ES-I3 (cell line): ENCODE results near the gene LPAR3.

Experiments
- H3K36me3 ChIP-seq: 2 replicates; pipeline ENCODE4 v1.6.1; 2013; ENCODE audit warnings: mild to moderate bottlenecking, low read length, control low read depth, moderate library complexity; ENCODE audit not compliant: insufficient read depth
- H3K4me1 ChIP-seq: 2 replicates; pipeline ENCODE4 v1.6.1; 2013; ENCODE audit warnings: mild to moderate bottlenecking, control low read depth, low read length; ENCODE audit not compliant: insufficient read depth
- H3K9ac ChIP-seq: 2 replicates; pipeline ENCODE4 v1.6.1; 2013; ENCODE audit warnings: low read depth, mild to moderate bottlenecking, low read length, moderate library complexity
- H3K9me3 ChIP-seq: 2 replicates; pipeline ENCODE4 v1.6.1; 2013; ENCODE audit warnings: mild to moderate bottlenecking, low read length, moderate library complexity; ENCODE audit not compliant: control insufficient read depth, insufficient read depth

The LPAR3 gene, protein sequence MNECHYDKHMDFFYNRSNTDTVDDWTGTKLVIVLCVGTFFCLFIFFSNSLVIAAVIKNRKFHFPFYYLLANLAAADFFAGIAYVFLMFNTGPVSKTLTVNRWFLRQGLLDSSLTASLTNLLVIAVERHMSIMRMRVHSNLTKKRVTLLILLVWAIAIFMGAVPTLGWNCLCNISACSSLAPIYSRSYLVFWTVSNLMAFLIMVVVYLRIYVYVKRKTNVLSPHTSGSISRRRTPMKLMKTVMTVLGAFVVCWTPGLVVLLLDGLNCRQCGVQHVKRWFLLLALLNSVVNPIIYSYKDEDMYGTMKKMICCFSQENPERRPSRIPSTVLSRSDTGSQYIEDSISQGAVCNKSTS

DNA sequence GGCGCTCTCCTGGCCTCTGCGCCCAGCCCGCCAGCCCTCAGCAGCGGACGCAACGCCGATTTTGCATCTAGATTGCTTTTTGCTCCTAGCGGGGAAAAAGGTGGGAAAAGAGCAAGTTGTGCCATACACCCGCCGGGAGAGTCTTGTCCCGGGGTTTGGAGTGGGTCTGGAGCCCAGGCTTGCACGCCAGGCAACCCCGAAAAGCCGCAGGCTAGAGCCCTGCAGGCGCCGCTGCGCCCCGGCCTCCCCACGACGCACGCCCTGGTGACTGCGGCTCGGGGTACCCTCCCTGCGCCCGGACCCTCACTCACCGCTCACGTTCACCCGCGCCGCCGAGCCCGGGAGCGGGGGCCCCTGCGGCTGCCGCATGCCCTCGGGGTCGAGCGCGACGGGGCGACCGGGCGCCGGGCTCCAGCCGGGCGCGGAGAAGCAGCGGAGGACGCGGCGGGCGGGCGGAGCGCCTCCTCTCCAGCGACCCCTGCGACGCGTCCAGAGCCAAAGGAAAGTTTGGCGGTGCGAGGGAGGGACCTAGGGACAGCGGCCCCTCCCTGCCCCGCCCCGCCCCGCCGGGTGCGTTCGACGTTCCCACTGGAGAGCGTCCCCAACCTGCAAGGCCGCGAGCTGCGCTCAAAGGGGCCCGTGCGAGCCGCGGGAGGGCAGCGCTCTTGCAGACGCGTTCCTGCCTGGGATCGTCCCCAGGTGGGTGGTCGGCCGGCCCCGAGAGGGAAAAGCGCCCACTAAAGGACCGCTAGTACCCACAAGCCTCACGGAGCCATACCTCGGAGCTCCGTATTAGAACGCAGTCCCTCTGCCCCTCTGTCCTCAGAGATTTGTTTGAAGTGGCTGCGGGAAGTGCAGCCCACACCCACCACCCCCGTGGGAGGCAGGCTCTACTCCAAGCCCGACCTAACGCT is at the start of gene LPAR3:
LPAR3 (minus strand) TSS at position 502 of the 914 bp plus-strand sequence. CDS start 27,086 bp downstream, outside the sequence.
- H3K9me3 ChIP-seq, result no peaks in the 10 kb centered on the region
- peak within 1 kb of the TSS; percentile 89 for H3K9ac ChIP-seq
- peaks cover 14% of the 10 kb centered on the region for H3K4me1 ChIP-seq
- H3K36me3 ChIP-seq, result no peaks in the 10 kb centered on the region

DNA sequence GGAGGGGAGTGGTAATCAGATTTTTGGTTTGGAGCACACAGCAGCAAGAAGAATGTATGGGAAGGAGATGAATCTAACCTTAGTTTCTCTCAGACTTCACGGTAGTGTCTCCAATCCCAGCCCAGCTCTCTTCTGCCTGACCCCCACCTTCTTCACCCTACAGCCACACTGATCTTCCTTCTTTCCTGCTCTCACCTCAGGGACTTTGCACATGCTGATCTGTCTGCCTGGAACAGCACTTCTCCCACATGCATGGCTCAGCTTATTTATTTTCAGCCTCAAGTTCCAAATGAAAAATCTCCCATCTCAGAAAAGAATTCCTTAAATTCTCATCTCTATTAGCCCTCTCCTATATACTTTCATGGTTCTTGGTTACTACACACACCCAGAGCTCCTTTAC is 48.8 kb upstream of the LPAR3 start:
- H3K9me3 ChIP-seq, result no peaks in the 10 kb centered on the region

DNA sequence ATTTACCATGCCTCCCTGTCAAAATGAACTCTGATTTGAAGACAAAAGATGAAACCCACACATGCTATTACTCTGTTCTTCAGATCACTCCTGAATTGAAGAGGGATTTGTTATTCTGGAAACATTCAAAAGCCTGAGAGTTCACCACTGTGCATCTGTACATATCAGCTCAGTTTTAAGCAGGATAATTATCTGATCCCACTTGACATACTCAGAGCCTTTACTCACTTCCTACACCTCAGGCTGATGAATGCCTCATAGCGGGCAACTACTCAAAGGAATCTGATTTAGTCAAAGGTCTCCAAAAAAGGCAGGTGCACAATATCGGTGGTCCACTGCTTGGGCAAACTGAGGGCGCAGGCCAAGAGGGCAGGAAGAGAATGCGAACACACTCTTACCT is 47.5 kb upstream of the LPAR3 start:
- Histone ChIP-seq H3K36me3 (no peaks in the 10 kb centered on the region), H3K9me3 (no peaks in the 10 kb centered on the region), H3K4me1 (no peaks in the 10 kb centered on the region; the same call in 1 of the 2 replicates), H3K9ac (no peak overlapping the region)

More for the DNA sequence above, 48.8 kb upstream of the LPAR3 start:
- Histone ChIP-seq H3K36me3 (no peaks in the 10 kb centered on the region), H3K9ac (no peak overlapping the region), H3K4me1 (peaks cover 10% of the 10 kb centered on the region)

DNA sequence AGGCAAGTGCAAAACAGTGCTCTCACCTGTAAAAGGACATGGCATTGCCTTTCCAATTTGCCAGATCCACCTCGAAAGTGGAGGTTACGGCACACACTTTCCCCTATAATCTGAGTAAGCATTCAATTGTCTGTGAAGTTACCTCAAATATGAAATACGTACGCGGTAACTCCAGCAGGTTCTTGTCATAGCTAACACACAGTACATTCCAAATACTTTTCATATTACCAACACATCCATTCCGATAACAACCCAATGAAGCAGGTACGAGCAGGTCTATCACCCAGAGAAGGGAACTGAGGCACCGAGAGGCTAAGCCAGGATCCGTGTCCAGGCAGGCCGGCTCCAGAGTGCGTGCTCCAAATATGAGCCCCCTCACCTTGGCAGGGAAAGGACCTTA is 46.8 kb upstream of the LPAR3 start:
- no peaks in the 10 kb centered on the region for H3K9me3 ChIP-seq
- no peaks in the 10 kb centered on the region; the same call in 1 of the 2 replicates for H3K4me1 ChIP-seq
- H3K9ac ChIP-seq, result no peak overlapping the region
- no peaks in the 10 kb centered on the region for H3K36me3 ChIP-seq

DNA sequence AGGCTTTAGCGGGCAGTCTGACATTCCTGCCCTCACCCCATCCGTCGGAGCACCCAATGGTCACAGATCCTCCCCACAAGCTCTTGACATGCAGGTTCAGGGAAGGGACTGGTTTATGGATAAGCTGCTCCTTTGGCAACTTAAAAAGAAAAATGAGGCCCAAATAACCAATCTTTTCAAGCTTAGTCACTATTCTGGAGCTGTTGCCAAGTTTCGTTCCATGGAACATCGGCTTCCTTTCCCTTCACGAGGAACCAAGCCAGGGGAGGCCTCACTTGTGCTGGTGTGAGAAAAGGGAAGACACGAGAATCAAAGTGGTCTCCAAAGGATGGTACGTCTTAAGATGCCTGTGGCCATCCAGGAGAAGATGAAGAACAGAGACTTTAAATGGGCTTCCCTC is 46.1 kb upstream of the LPAR3 start:
- Histone ChIP-seq H3K9me3 (no peaks in the 10 kb centered on the region), H3K9ac (no peak overlapping the region), H3K4me1 (no peaks in the 10 kb centered on the region; the same call in 1 of the 2 replicates), H3K36me3 (no peaks in the 10 kb centered on the region)

DNA sequence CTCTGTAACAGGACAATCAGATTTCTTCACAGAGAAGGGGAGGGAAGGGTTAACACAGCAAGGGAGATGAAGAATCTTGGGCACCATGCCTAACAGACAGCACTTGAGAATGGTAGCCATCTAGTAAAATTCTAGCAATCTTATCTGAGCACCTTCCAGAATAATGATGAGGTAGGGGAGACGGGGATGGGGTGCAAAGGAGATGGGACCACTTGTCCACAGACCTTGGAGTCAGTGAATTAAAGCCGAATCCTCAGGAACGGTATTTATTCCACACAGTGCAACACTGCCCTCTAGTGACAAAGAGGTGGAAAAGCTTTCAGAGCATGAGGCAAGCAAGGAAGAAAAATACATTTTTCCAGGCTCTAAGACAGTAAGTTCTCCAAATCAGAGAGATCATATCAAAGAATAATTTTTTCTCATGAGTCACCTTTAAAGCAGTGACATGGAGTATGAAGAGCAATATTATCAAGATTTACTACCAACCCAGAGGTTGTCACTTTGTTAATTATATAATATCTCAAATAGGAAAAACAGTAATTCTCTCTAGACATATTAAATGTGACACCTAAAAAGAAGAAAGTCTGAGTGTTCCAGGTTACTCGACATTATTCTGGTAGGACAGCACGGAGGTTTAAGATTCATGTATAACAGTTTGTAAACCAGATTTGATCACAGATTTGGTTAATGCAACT is 43.3 kb upstream of the LPAR3 start:
- Histone ChIP-seq H3K36me3 (no peaks in the 10 kb centered on the region), H3K9ac (no peak overlapping the region), H3K4me1 (no peaks in the 10 kb centered on the region; the same call in 1 of the 2 replicates), H3K9me3 (no peaks in the 10 kb centered on the region)

DNA sequence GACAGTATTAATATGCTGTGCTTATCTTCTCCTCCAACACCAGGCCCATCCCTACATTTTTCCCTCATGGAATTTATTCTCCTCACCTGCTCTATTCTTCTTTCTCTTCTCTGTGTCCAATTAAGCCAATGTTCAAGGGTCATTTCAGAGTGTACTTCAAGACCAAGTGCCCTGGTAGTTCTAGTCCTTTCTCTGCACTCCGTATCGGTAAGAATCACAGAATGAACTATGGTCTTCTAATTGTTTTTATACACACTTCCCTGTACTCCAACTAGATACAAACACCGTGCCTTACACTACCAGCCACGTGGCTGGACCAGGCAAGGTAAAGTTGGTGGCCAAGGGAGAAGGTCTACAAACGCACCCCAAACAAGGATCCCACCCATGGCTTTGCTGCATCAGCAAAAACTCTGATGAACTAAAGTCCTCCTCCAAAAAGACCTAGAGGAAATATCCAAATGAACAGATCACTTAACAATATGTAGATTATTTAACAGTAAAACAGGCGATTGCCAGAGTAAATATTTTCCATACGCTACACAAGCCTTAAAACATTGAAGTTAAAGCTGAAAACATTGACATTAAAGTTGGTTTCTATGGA is 40.1 kb upstream of the LPAR3 start:
- H3K36me3 ChIP-seq, result no peaks in the 10 kb centered on the region
- no peak overlapping the region for H3K9ac ChIP-seq
- H3K4me1 ChIP-seq, result peaks cover 6% of the 10 kb centered on the region; the same call in 1 of the 2 replicates
- H3K9me3 ChIP-seq, result no peaks in the 10 kb centered on the region

DNA sequence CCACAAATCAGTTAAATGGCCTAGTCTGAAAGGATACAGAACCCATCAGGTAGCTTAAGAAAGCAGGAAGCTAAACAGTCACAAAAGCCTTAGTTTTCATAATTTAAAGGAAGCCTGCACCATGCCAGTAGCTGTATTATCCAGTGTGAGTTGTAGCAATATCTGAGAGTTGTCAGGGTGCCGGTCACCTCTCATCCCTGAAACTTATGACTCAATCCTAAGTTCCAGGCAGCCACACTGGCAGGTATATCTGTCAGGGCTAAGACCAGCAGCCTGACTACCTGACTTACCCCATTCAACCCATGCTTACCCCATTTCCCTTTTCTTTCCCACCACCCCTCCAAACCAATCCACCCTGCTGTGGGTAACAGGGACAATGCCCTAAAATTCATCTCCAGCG is 37.8 kb upstream of the LPAR3 start:
- Histone ChIP-seq H3K9me3 (no peaks in the 10 kb centered on the region), H3K4me1 (peaks cover 6% of the 10 kb centered on the region; the same call in 1 of the 2 replicates), H3K9ac (no peak overlapping the region), H3K36me3 (no peaks in the 10 kb centered on the region)

DNA sequence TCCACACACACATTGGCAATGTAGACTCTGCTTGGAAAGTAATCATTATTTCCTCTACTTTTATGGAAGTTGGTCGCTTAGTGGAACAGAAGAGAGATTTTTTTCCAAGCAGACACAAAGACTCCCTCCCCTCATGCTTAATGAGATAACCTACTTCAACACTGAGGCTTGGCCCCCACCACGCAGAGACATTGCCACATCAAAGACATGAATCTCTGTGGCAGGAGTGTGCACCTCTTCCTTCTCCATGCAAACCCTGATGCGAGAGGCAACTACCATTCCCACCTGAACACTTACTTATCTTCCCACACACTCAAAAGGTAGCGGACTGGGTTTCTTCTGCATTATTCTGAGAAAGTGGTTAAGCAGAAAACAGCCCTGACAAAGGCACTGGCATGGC is 37.3 kb upstream of the LPAR3 start:
- H3K9me3 ChIP-seq, result no peaks in the 10 kb centered on the region
- no peak overlapping the region for H3K9ac ChIP-seq
- no peaks in the 10 kb centered on the region for H3K36me3 ChIP-seq
- H3K4me1 ChIP-seq, result peaks cover 6% of the 10 kb centered on the region; the same call in 1 of the 2 replicates

DNA sequence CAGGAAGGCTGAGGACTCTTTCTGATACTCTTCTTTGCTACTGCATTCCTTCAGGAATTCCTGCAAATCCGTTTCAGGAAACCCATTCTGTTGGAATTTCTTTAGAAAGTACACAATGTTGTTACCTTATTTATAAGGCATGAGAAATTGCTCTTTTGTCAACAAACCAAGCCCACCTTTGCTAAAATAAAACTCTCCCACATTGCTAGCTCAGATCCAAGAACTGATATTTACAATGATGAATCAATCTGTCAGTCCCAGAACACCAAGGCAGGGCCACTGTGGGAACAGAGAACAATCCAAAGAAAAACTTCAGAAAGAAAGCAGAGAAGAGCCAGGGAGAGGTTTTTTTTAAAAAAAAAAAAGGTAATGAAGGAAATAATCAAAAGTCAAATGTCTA is 36.6 kb upstream of the LPAR3 start:
- H3K9ac ChIP-seq, result no peak overlapping the region
- H3K9me3 ChIP-seq, result no peaks in the 10 kb centered on the region
- peaks cover 6% of the 10 kb centered on the region; the same call in 1 of the 2 replicates for H3K4me1 ChIP-seq

DNA sequence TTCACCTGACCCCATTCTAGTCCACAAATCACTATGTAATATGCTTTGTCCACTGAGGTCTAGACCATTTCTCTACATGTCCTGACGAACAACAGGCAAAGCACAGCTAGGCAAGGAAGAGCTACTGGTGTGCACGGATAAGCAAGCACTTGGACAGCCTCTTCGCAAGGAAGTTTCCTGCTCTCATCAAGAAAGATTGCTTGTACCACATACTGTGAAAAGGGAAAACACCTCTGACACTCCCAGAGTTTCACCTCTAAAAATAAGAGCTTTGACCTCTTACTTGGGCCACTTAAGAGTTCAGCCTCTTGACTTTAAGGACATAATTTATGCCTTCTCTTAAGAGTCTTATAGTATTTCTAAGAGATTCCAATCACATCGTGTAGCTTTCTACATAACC is 36.0 kb upstream of the LPAR3 start:
- Histone ChIP-seq H3K4me1 (peaks cover 6% of the 10 kb centered on the region; the same call in 1 of the 2 replicates), H3K9ac (no peak overlapping the region), H3K36me3 (no peaks in the 10 kb centered on the region), H3K9me3 (no peaks in the 10 kb centered on the region)

More for the DNA sequence above, 36.6 kb upstream of the LPAR3 start:
- no peaks in the 10 kb centered on the region for H3K36me3 ChIP-seq

DNA sequence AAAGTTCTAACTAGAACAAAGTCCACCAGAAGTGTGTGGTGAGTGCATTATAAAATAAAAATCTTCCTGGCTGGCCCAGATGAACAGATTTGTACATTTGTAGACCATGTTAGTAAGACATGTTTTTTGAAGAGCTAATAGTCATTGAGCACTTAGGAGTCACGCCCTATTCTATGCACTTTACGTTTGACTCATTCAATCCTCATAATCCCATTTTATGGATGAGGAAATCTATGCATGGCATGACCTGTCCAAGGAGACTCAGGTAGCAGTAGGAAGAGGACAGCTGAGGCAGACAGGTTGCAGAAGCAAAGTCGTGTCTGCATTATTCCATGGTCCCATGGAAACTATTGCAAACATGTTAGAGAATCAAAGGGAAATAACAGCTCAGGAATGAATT is 30.3 kb upstream of the LPAR3 start:
- no peak overlapping the region for H3K9ac ChIP-seq
- no peaks in the 10 kb centered on the region for H3K9me3 ChIP-seq
- no peaks in the 10 kb centered on the region for H3K4me1 ChIP-seq
- no peaks in the 10 kb centered on the region for H3K36me3 ChIP-seq

DNA sequence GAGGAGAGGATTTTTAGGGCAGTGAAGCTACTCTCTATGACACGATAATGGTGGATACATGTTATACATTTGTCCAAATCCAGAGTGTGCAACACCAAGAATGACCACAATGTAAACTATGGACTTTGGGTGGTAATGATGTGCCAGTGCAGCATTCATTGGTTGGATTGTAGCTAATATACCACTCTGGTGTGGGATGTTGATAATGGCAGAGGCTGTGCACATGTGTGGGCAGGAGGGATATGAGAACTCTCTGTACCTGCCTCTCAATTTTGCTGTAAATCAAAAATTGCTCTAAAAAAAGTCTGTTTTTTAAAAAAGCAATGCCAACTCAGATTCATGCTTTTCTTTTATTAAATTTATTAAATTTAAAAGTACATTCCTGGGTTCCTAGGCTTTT is 27.2 kb upstream of the LPAR3 start:
- Histone ChIP-seq H3K4me1 (0 out of 2 replicates have a peak, but pooled peaks cover 3% of the 10 kb centered on the region), H3K9me3 (no peaks in the 10 kb centered on the region), H3K36me3 (no peaks in the 10 kb centered on the region)

More for the DNA sequence above, 27.2 kb upstream of the LPAR3 start:
- no peak overlapping the region for H3K9ac ChIP-seq
